ENCODE results near the gene ARHGAP21.

- TF ChIP-seq TCF7L2 (IDR thresholded peaks at IDR 0.05; ENCODE audit: low read depth, low read length) = no peak
- TF ChIP-seq CTCF (IDR thresholded peaks at IDR 0.05) = no peak
- no peak for TF ChIP-seq POLR2AphosphoS5 (IDR thresholded peaks at IDR 0.05; ENCODE audit: low read depth, low read length)
- no peak for TF ChIP-seq SIN3A (IDR thresholded peaks at IDR 0.05; ENCODE audit: borderline replicate concordance, insufficient read depth, low read depth, low read length)
These were observed 300 bp downstream of the ARHGAP21 start for GRCh38 chr10:24723386-24723787.
